ENCODE measurements around the gene WHRN. TPM values are rescaled to one million over a fixed set of nuclear protein-coding genes. Genes with fewer than 3 reads are reported as not detected.

WHRN gene
- total and polyA plus RNA-seq, 2 of the 8 experiments (the other 6 are each of a cell fraction or from before 2014, with no cell fraction given), result 4.4 to 7.7 TPM

GRCh38 chr9:114388764-114389375, 116.4 kb downstream of the WHRN start:
- H4K8ac ChIP-seq (ENCODE audit: extremely low read depth, insufficient read depth, low read length), result peak overlapping the region; percentile 41; the same call in 1 of the 2 replicates
- 81% methylated on average over 9 of the region's 9 CpGs; no CpG with 5 or more reads in 1 of the 2 experiments for WGBS, 2 experiments (ENCODE audit: extremely low coverage in 1 of 2, insufficient coverage in 1 of 2, insufficient read length in 1 of 2, insufficient replicate concordance in 2 of 2, low coverage in 1 of 2, low lambda C conversion rate in 2 of 2, missing lambda C conversion rate in 1 of 2)
- peaks cover 19 to 41% (median 29%) of the 10 kb centered on the region in 4 experiments for H3K4me1 ChIP-seq (replicated peaks in 1 of 4; ENCODE audit: control insufficient read depth in 3 of 4, insufficient read depth in 4 of 4, low read length in 3 of 4)
- H3K9ac ChIP-seq (replicated peaks in 1 of 4; ENCODE audit: extremely low read depth in 1 of 4, low read depth in 3 of 4, low read length in 3 of 4), result no peak overlapping the region
- H3K4me3 ChIP-seq (ENCODE audit: extremely low read depth in 1 of 4, insufficient read depth in 2 of 4, low read depth in 3 of 4, low read length in 4 of 4), result no peak overlapping the region
- H2BK12ac ChIP-seq (ENCODE audit: low read depth, low read length), result 0 out of 2 replicates have a peak overlapping the region, but pooled peaks have one; percentile 94
- H3K18ac ChIP-seq (ENCODE audit: extremely low read depth, low read length), result no peak overlapping the region
- DNase-seq (ENCODE audit: low read depth in 1 of 2, low spot score in 2 of 2), result no peak
- peak overlapping the region; percentile 94; the same call in 1 of the 2 replicates for H2AK5ac ChIP-seq (ENCODE audit: low read depth, low read length)
- no peak overlapping the region for H4K5ac ChIP-seq (ENCODE audit: insufficient read length, low read depth, low read length)
- ChIA-PET POLR2A (ENCODE audit: partially characterized antibody) (interaction anchor here (0.6 to 10.9 kb wide), 8 partner anchors 8 to 354 kb away, joined by 3 to 67 read pairs (median 4); no protein-coding TSS in a partner anchor), CTCF (ENCODE audit: partially characterized antibody) (interaction anchor here (0.7 to 4.6 kb wide), 8 partner anchors 15 to 292 kb away, joined by 3 to 20 read pairs (median 4); no protein-coding TSS in a partner anchor)
- H2AFZ ChIP-seq (ENCODE audit: low read length), result no peak overlapping the region
- H3K36me3 ChIP-seq (ENCODE audit: control insufficient read depth in 2 of 4, insufficient read depth in 4 of 4, low read length in 3 of 4), result peaks cover 0 to 2% (median 0%) of the 10 kb centered on the region in 4 experiments; a peak in 1 of 8 replicates
- H2BK20ac ChIP-seq (ENCODE audit: low read length), result peak overlapping the region; percentile 98; the same call in 1 of the 2 replicates
- no peaks in the 10 kb centered on the region for H4K20me1 ChIP-seq (replicated peaks in 1 of 2; ENCODE audit: control insufficient read depth in 1 of 2, insufficient read depth in 2 of 2, low read length in 2 of 2)
- H3K4ac ChIP-seq (replicated peaks; ENCODE audit: insufficient read length, low read depth, low read length), result peak overlapping the region; percentile 74
- peaks cover 0 to 6% of the 10 kb centered on the region in 2 experiments; a peak in 1 of 4 replicates for H3K79me2 ChIP-seq (ENCODE audit: control insufficient read depth in 1 of 2, insufficient read depth in 2 of 2, low read length in 2 of 2)
- H2BK15ac ChIP-seq (ENCODE audit: low read length), result peak overlapping the region; percentile 89; the same call in 1 of the 2 replicates
- peak overlapping the region; percentile 51 for H2BK120ac ChIP-seq (replicated peaks; ENCODE audit: low read depth, low read length)
- H3K27ac ChIP-seq (ENCODE audit: low read depth, low read length), result no peak overlapping the region
- H4K91ac ChIP-seq (replicated peaks; ENCODE audit: insufficient read length, low read length), result peak overlapping the region; percentile 95
- peak overlapping the region in 1 of 2 experiments; percentile 56; a peak in 2 of 4 replicates for H3K4me2 ChIP-seq (ENCODE audit: insufficient read depth in 1 of 2, low read depth in 2 of 2, low read length in 2 of 2)
- H3K23ac ChIP-seq (ENCODE audit: insufficient read length), result no peak overlapping the region
- H3K14ac ChIP-seq (ENCODE audit: insufficient read length), result no peak overlapping the region
- no peak overlapping the region for H3K56ac ChIP-seq (replicated peaks; ENCODE audit: insufficient read length, low read depth, low read length)
- H3K79me1 ChIP-seq (ENCODE audit: low read depth, low read length), result peaks cover 3% of the 10 kb centered on the region; the same call in 1 of the 2 replicates
- FAIRE-seq, result no peak
- H2BK5ac ChIP-seq (ENCODE audit: low read depth, low read length), result peak overlapping the region; percentile 69; the same call in 1 of the 2 replicates
- H3K27me3 ChIP-seq (replicated peaks in 1 of 4; ENCODE audit: control insufficient read depth in 3 of 4, extremely low read depth in 1 of 4, insufficient read depth in 3 of 4, low read length in 3 of 4), result no peaks in the 10 kb centered on the region; a peak in 1 of 7 replicates
- no peaks in the 10 kb centered on the region for H3K9me3 ChIP-seq (ENCODE audit: insufficient read depth in 2 of 2, low read depth in 1 of 2, low read length in 1 of 2)
- H3K23me2 ChIP-seq (ENCODE audit: low read depth, low read length), result no peaks in the 10 kb centered on the region

All from H1 (cell line).